ENCODE data around the gene TNFAIP8.

The TNFAIP8 gene

DNA sequence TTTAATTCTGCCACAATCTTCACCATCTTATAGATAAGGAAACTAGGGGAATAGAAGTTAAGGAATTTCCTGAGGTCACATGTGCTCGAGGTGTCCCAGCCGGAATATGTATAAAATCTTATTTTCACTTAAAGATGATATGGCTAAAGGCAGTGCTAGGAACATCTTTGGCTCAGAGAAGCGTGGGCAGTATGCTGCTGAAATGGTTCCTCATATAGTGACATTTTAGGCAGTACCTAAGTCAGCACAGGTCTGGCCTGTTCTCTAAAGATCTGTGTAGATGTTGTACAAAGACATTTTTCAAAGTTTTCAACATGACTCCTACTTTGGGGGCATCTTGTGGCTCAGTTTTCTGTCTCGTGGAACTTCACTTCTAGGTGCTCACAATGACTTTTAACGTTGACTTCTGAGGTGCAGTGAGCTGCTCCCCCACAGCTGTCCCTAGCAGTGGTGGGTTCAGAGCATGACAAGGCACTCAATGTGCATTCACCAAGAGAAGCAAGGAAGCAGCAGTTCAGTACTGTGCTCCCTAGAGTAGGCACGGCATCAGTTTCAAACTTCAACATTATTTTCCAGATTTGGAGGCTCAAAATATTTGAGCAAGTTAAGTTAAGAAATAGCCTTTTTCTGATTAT, 40.3 kb downstream of the TNFAIP8 start:
- H3K27me3 Mint-ChIP-seq (ENCODE audit: low read depth, poor library complexity): no peaks in the 10 kb centered on the region
- TF ChIP-seq, protein P1, sequence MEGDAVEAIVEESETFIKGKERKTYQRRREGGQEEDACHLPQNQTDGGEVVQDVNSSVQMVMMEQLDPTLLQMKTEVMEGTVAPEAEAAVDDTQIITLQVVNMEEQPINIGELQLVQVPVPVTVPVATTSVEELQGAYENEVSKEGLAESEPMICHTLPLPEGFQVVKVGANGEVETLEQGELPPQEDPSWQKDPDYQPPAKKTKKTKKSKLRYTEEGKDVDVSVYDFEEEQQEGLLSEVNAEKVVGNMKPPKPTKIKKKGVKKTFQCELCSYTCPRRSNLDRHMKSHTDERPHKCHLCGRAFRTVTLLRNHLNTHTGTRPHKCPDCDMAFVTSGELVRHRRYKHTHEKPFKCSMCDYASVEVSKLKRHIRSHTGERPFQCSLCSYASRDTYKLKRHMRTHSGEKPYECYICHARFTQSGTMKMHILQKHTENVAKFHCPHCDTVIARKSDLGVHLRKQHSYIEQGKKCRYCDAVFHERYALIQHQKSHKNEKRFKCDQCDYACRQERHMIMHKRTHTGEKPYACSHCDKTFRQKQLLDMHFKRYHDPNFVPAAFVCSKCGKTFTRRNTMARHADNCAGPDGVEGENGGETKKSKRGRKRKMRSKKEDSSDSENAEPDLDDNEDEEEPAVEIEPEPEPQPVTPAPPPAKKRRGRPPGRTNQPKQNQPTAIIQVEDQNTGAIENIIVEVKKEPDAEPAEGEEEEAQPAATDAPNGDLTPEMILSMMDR (IDR thresholded peaks at IDR 0.05): no peak
- H3K36me3 Mint-ChIP-seq (ENCODE audit: low read depth): peaks cover 28% of the 10 kb centered on the region
- H3K4me1 Mint-ChIP-seq: peaks cover 17% of the 10 kb centered on the region
- H3K4me3 Mint-ChIP-seq: no peak overlapping the region
- DNase-seq: no peak
- H3K9me3 Mint-ChIP-seq: no peaks in the 10 kb centered on the region
- H3K27ac Mint-ChIP-seq: no peak overlapping the region

DNA sequence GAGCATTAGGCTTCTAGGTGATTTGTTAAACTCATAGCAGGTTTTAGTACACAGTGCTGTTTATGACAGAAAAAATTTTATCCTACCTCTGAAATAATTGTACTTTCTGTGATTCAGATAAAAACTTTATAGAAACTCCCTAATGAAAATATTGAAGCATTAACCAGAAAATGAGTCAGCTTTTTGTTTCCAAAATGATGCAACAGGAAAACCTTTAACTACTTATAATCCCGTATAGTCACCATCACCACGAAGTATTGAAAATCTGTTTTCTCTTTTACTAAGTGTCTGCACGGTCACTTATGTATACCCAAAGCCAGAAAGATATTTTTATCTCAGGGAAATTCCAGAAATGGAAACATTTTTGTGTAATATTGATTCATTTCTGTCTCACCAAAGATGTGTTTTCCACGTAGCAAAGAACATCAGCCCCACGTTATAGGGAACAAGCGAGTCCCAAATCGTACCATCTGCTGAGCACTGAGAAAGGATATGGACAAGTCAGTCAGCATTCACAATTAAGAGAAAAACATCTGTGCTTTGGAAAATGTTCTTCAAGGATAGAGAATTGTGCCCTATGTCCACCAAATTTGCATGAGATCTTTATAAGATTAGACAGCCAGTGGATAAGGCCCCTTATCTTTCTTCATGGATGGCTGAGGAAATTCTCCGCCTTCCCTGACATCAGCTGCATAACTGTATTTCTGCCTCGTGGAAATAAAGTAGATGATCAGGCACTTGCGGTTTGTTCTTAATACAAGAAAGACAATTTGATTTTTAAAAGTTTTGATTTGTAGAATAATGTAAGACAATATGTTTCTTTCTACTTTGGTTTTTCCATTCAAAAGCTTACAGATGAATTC, 41.9 kb downstream of the TNFAIP8 start:
- TF ChIP-seq, protein P1 (IDR thresholded peaks at IDR 0.05): no peak
- H3K27ac Mint-ChIP-seq: no peak overlapping the region
- peaks cover 30% of the 10 kb centered on the region for H3K4me1 Mint-ChIP-seq
- no peaks in the 10 kb centered on the region for H3K27me3 Mint-ChIP-seq (ENCODE audit: low read depth, poor library complexity)
- DNase-seq: no peak
- peaks cover 24% of the 10 kb centered on the region for H3K36me3 Mint-ChIP-seq (ENCODE audit: low read depth)
- H3K9me3 Mint-ChIP-seq: no peaks in the 10 kb centered on the region
- H3K4me3 Mint-ChIP-seq: no peak overlapping the region

DNA sequence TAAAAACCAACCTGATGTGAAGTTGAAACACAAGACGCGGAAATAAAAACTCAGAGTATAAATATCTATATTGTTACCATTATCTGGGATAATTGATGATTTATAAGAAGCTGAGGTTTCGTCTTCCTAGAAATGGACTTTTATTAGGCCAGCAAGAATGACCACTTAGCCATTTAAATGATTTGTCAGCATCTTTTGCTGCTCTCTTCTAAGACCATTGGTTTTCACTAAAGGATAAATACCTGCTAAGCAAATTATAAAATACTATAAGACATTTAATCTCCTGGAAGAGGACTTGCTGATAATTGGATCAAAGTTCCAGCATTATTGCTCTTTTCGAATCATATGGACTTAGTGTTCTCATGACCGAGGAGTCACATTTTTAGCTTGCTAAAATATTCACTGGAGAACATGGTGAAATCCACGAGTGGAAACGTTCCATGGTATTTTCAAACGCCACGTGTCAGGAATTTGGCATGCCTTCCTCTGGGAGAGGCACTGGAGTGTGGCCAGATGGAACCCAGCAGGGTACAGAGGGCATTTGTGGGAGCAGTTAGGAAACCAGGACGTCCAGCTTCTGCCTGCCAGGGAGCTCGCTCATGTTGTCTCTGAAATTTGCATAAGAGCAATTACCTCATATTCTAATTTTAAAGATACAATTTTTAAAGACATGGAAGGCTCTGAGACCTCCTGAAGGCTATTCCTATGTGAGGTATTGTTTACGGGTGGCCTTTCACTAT, 43.1 kb downstream of the TNFAIP8 start:
- DNase-seq: peak; percentile 4
- H3K27ac Mint-ChIP-seq: peak overlapping the region; percentile 59
- TF ChIP-seq, protein P1 (IDR thresholded peaks at IDR 0.05): no peak
- H3K4me3 Mint-ChIP-seq: no peak overlapping the region
- H3K4me1 Mint-ChIP-seq: peaks cover 35% of the 10 kb centered on the region
- H3K9me3 Mint-ChIP-seq: no peaks in the 10 kb centered on the region
- peaks cover under 1% of the 10 kb centered on the region for H3K27me3 Mint-ChIP-seq (ENCODE audit: low read depth, poor library complexity)
- H3K36me3 Mint-ChIP-seq (ENCODE audit: low read depth): peaks cover 13% of the 10 kb centered on the region

DNA sequence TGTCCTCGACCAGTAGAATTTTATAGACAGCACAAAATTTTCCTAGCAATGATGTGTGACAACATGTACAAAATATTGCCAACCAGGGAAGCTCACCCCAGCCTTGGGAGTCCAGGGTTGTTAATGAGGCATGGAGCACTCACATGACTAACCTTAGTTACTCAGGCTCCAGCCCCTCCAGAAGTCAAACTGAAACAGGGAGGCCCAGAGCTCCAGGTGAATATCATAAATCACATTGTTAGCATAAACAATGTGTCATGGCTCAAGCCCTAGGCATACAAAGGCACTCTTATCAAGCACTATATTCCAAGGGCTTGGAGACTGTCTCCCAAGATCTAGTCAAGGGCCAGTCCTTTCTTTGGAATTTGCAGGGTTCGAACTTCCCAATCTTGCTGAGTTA, 44.4 kb downstream of the TNFAIP8 start:
- H3K4me1 Mint-ChIP-seq: peaks cover 35% of the 10 kb centered on the region
- H3K4me3 Mint-ChIP-seq: no peak overlapping the region
- H3K27me3 Mint-ChIP-seq (ENCODE audit: low read depth, poor library complexity): peaks cover 4% of the 10 kb centered on the region
- H3K27ac Mint-ChIP-seq: no peak overlapping the region
- TF ChIP-seq, protein P1 (IDR thresholded peaks at IDR 0.05): no peak
- DNase-seq: peak; percentile 4
- H3K9me3 Mint-ChIP-seq: no peaks in the 10 kb centered on the region
- H3K36me3 Mint-ChIP-seq (ENCODE audit: low read depth): peaks cover 4% of the 10 kb centered on the region

DNA sequence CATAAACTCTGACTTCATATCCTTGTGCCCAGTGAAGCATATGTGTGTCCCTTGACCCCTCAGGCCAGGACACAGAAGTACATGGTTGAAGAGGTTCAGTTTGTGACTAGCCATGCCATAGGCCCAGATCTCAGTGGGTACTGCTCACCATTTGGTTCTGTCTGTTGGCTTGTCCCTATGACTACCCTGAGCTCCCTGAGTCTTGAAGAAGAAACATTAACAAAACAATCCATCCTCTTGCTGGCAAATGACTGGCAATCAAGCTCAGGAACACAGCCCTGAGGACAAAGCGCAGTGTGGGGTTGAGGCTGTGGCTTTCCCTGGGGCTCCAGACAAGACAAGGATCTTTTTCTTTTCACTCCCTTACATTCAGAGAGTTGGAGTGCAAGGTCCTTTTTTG, 46.3 kb downstream of the TNFAIP8 start:
- Mint-ChIP-seq H3K27me3 (ENCODE audit: low read depth, poor library complexity) (peaks cover 9% of the 10 kb centered on the region), H3K36me3 (ENCODE audit: low read depth) (no peaks in the 10 kb centered on the region), H3K4me3 (no peak overlapping the region), H3K9me3 (no peaks in the 10 kb centered on the region), H3K4me1 (peaks cover 35% of the 10 kb centered on the region), H3K27ac (no peak overlapping the region)
- TF ChIP-seq, protein P1 (IDR thresholded peaks at IDR 0.05): no peak
- DNase-seq: no peak
